HG03196 (cell line): ENCODE measurements around the gene VAV3.

Source experiments
- ATAC-seq: cut with Tn5 transposase; IDR thresholded peaks from one replicate; pipeline ENCODE4 v1.9.1; 2021; ENCODE audit not compliant: unreplicated experiment

VAV3 gene

GRCh38 chr1:107939256-107939655 is 25.7 kb downstream of the VAV3 start:
- ATAC-seq, result no peak

GRCh38 chr1:107936498-107937481 is 28.2 kb downstream of the VAV3 start:
- ATAC-seq, result peak; percentile 45

- ATAC-seq, result peak; percentile 91
These were observed 29.4 kb downstream of the VAV3 start for GRCh38 chr1:107935396-107936064.

GRCh38 chr1:107934578-107934977 is 30.4 kb downstream of the VAV3 start:
- ATAC-seq, result peak; percentile 26

GRCh38 chr1:107933736-107934135 is 31.2 kb downstream of the VAV3 start:
- ATAC-seq, result no peak

- ATAC-seq, result no peak
These were observed 34.7 kb downstream of the VAV3 start for GRCh38 chr1:107930292-107930691.

GRCh38 chr1:107927820-107928219 is 37.2 kb downstream of the VAV3 start:
- ATAC-seq, result no peak

- no peak for ATAC-seq
These were observed 38.4 kb downstream of the VAV3 start for GRCh38 chr1:107926436-107927080.

- ATAC-seq, result no peak
These were observed 39.4 kb downstream of the VAV3 start for GRCh38 chr1:107925565-107925964.

GRCh38 chr1:107920999-107921398 is 44.0 kb downstream of the VAV3 start:
- ATAC-seq, result no peak

- ATAC-seq, result no peak
These were observed 44.4 kb downstream of the VAV3 start for GRCh38 chr1:107920561-107920960.

GRCh38 chr1:107919953-107920352 is 45.0 kb downstream of the VAV3 start:
- no peak for ATAC-seq

GRCh38 chr1:107914119-107914765 is 50.7 kb downstream of the VAV3 start:
- ATAC-seq, result no peak

- no peak for ATAC-seq
These were observed 52.3 kb downstream of the VAV3 start for GRCh38 chr1:107912656-107913055.

- no peak for ATAC-seq
These were observed 64.7 kb downstream of the VAV3 start for GRCh38 chr1:107900090-107900945.

- ATAC-seq, result no peak
These were observed 65.3 kb downstream of the VAV3 start for GRCh38 chr1:107899655-107900054.

GRCh38 chr1:107897438-107898345 is 67.3 kb downstream of the VAV3 start:
- ATAC-seq, result no peak

GRCh38 chr1:107896936-107897335 is 68.0 kb downstream of the VAV3 start:
- ATAC-seq, result no peak

GRCh38 chr1:107896401-107896800 is 68.6 kb downstream of the VAV3 start:
- no peak for ATAC-seq
